Bronchial epithelial cell (primary cell): ENCODE measurements around the gene PSMA3. TPM values are rescaled to one million over a fixed set of nuclear protein-coding genes. Genes with fewer than 3 reads are reported as not detected.

ENCODE experiments used
- DNase-seq: peaks from one replicate; pipeline ENCODE4 v3.0.0-alpha.2; 2010; ENCODE audit warnings: low read depth
- FAIRE-seq: peaks from 2 replicates; lab custom pipeline; 2011; peaks lifted over from hg19 to GRCh38; lab: Jason Lieb, UNC
- H3K27me3 ChIP-seq: 2 replicates; pipeline ENCODE4 v1.5.1; 2011; ENCODE audit warnings: low read length; ENCODE audit not compliant: control insufficient read depth, insufficient read depth
- H3K36me3 ChIP-seq: 2 replicates; pipeline ENCODE4 v1.5.1; 2011; ENCODE audit warnings: low read length; ENCODE audit not compliant: control insufficient read depth, insufficient read depth
- H3K4me3 ChIP-seq: 2 replicates; pipeline ENCODE4 v1.5.1; 2011; ENCODE audit warnings: mild to moderate bottlenecking, low read depth, low read length, control low read depth
- total RNA-seq: library from RNA; depleted of rRNA; stranded (reverse); fragments of >200 nt; gene quantifications from 2 replicates; pipeline ENCODE4 v1.2.1, GENCODE V29; 2014
- TF ChIP-seq, protein P1 (sequence below): IDR thresholded peaks from 2 replicates; pipeline ENCODE4 v1.5.1; 2011; ENCODE audit warnings: mild to moderate bottlenecking, moderate library complexity, low read length, control low read depth, inconsistent platforms; ENCODE audit not compliant: insufficient read depth, severe bottlenecking

Gene PSMA3
- total RNA-seq, 1 donor from 2014 or later, result 76.1 TPM

DNA sequence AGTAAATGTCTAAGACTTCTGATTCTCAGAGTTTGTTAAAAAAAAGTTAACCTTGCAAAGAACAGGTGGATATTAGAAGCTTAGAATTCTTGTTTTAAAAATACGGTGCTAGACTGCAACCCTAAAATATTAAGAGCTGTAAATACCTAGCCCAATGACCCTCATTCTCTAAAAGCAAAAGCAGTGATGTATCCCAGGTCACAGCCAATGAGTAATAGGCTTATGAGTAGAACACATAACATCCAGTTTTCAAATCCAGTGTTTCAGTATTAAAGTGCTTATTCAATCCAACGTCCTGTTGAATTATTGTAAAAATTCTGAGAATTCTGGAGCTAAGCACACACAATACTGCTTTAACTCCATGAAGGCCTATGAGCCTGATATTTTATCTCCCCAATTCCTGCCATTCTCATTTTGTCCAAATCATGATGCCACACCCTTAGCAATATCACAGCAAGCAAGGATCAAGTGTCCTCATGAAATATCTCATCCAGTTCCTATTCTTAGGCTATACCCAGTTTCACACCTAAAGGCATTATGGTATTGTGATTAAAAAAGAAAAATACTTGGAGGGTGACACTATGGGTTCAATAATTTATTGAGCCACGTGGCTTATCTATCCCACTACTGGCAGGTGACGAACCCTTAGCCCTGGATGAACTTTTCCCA, 38.4 kb downstream of the PSMA3 start:
- no peak for FAIRE-seq
- peaks cover 3% of the 10 kb centered on the region for H3K36me3 ChIP-seq
- TF ChIP-seq, protein P1, sequence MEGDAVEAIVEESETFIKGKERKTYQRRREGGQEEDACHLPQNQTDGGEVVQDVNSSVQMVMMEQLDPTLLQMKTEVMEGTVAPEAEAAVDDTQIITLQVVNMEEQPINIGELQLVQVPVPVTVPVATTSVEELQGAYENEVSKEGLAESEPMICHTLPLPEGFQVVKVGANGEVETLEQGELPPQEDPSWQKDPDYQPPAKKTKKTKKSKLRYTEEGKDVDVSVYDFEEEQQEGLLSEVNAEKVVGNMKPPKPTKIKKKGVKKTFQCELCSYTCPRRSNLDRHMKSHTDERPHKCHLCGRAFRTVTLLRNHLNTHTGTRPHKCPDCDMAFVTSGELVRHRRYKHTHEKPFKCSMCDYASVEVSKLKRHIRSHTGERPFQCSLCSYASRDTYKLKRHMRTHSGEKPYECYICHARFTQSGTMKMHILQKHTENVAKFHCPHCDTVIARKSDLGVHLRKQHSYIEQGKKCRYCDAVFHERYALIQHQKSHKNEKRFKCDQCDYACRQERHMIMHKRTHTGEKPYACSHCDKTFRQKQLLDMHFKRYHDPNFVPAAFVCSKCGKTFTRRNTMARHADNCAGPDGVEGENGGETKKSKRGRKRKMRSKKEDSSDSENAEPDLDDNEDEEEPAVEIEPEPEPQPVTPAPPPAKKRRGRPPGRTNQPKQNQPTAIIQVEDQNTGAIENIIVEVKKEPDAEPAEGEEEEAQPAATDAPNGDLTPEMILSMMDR, result no peak
- no peaks in the 10 kb centered on the region for H3K27me3 ChIP-seq
- H3K4me3 ChIP-seq, result no peak overlapping the region
- DNase-seq, result no peak

DNA sequence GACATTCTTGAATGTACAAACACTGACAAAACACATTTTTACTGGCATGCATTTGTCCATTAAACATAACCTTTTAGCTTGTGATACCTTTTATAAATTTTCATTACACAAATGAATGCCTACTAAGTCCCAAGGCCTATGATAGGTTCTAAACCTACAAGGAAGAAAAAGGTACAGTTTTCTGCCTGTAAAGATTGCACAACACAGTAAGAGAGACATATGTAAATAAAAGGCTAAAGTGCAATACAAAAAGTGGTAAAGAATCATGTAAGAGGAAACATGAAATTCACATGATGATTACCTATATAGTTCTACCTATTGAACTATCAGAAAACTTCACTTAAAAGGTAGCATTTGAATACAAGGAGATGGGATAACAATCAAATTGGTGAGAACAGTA, 39.1 kb downstream of the PSMA3 start:
- H3K27me3 ChIP-seq, result no peaks in the 10 kb centered on the region
- peaks cover 2% of the 10 kb centered on the region for H3K36me3 ChIP-seq
- no peak for DNase-seq
- no peak overlapping the region for H3K4me3 ChIP-seq
- no peak for FAIRE-seq
- TF ChIP-seq, protein P1, result no peak

DNA sequence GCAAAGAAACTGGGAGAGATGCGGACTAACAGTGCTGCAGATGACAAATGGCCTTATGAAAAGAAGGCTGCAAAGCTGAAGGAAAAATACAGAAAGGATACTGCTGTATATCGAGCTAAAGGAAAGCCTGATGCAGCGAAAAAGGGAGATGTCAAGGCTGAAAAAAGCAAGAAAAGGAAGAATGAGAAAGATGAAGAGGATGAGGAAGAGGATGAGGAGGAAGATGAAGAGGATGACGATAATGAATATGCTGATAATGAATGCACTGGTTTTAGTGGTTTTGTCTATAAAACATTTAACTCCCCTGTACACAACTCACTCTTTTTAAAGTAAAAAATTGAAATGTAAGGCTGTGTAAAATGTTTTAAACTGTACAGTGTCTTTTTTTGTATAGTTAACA, 40.5 kb downstream of the PSMA3 start:
- Histone ChIP-seq H3K27me3 (no peaks in the 10 kb centered on the region), H3K4me3 (no peak overlapping the region), H3K36me3 (peaks cover 3% of the 10 kb centered on the region)
- TF ChIP-seq, protein P1, result no peak
- no peak for DNase-seq
- FAIRE-seq, result no peak

DNA sequence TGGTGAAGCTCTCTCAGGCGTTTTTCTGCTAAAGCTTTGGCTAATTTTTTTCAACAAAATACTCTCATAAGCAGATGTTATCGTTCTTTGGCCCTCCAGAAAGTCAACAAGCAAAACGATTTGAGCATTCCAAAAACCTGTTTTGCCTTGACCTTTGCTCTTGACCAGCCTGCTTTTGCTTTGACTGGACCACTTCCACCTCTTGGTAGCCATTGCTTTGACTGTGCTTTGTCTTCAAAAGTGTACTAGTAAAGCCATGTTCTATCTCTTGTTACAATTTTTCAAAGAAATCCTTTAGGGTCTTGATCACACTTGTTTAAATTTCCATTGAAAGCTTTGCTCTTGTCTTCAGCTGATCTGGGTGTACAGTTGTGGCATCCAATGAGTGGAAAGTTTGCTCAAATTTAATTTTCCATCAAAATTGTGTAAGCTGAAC, 43.0 kb downstream of the PSMA3 start:
- DNase-seq, result no peak
- Histone ChIP-seq H3K4me3 (no peak overlapping the region), H3K36me3 (peaks cover 3% of the 10 kb centered on the region), H3K27me3 (no peaks in the 10 kb centered on the region)
- FAIRE-seq, result no peak
- TF ChIP-seq, protein P1, result no peak

DNA sequence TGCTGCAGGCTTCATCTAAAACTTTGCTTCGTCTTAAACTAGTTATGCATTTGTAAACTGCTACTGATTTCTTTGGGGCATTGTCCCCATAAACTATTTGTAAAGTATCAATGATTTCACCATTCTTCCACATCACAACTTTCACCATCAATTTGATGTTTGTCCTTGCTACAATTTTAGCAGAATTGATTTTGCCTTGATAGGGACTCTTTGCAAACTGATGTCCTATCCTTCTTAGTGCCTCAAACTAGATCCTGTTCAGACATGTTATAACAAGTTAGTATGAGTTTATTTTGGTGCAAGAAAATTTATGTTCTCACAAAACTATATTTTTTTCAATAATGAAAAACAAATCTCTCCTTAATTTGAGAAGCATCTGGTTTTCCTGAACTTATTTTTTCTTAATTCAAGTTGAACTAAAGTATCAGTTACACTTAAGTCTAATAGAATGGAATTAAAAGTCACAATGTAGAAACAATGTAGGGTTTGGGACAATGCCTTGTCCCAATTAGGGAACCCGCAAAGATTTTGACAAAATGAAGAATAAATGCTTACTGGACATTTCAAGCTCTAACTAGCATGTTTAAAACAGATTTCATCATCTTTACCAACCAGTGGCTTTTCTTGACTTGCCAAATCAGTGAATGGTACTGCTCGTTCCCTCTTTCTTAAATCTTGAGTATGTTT, 43.6 kb downstream of the PSMA3 start:
- Histone ChIP-seq H3K27me3 (no peaks in the 10 kb centered on the region), H3K36me3 (peaks cover 3% of the 10 kb centered on the region), H3K4me3 (no peak overlapping the region)
- FAIRE-seq, result no peak
- DNase-seq, result no peak
- TF ChIP-seq, protein P1, result no peak
